ENCODE data around the gene ARHGEF37.

Gene ARHGEF37

GRCh38 chr5:149578896-149579295 lies 2.4 kb upstream of the ARHGEF37 start:
- peaks cover 0 to 16% (median 10%) of the 10 kb centered on the region in 4 experiments for H3K4me1 ChIP-seq (ENCODE audit: control extremely low read depth in 1 of 4, control insufficient read depth in 4 of 4, insufficient read depth in 4 of 4, low read length in 3 of 4)
- H3K27me3 ChIP-seq (replicated peaks in 2 of 5; ENCODE audit: control insufficient read depth in 4 of 5, insufficient read depth in 5 of 5, low read length in 4 of 5) = peaks cover 0 to 13% (median 5%) of the 10 kb centered on the region in 5 experiments
- DNase-seq = no peak
- no peaks in the 10 kb centered on the region for H3K36me3 ChIP-seq (ENCODE audit: control insufficient read depth in 4 of 4, insufficient read depth in 4 of 4, low read length in 3 of 4)
- CTCF ChIA-PET = interaction anchor here (0.6 to 2.0 kb wide), 7 partner anchors 14 to 198 kb away, joined by 3 to 7 read pairs (median 3); no protein-coding TSS in a partner anchor
- no peak overlapping the region for H3K27ac ChIP-seq (ENCODE audit: insufficient read depth in 1 of 2, low read depth in 1 of 2, low read length in 2 of 2, poor library complexity in 1 of 2, severe bottlenecking in 2 of 2)
- WGBS (ENCODE audit: insufficient coverage) = 100% methylated on average over 2 of the region's 5 CpGs
- no peaks in the 10 kb centered on the region for H3K9me3 ChIP-seq (ENCODE audit: control extremely low read depth in 1 of 5, control insufficient read depth in 4 of 5, insufficient read depth in 2 of 5, low read depth in 1 of 5, low read length in 4 of 5)
- POLR2A ChIA-PET = no interaction called here
- no peak overlapping the region for H3K4me3 ChIP-seq (ENCODE audit: control insufficient read depth in 1 of 7, extremely low read depth in 1 of 7, insufficient read depth in 4 of 7, low read depth in 2 of 7, low read length in 6 of 7)

- DNase-seq = peak in 2 of 3 donors; percentile 25 to 58
- H3K9me3 ChIP-seq (ENCODE audit: control extremely low read depth in 1 of 5, control insufficient read depth in 4 of 5, insufficient read depth in 2 of 5, low read depth in 1 of 5, low read length in 4 of 5) = no peaks in the 10 kb centered on the region
- H3K4me3 ChIP-seq (ENCODE audit: control insufficient read depth in 1 of 7, extremely low read depth in 1 of 7, insufficient read depth in 4 of 7, low read depth in 2 of 7, low read length in 6 of 7) = peak overlapping the region; percentile 17 to 75 (median 60)
Observed at GRCh38 chr5:149580808-149581191, 498 bp upstream of the ARHGEF37 start.

GRCh38 chr5:149581931-149582768 lies 852 bp downstream of the ARHGEF37 start:
- Histone ChIP-seq H3K27me3 (replicated peaks in 2 of 5; ENCODE audit: control insufficient read depth in 4 of 5, insufficient read depth in 5 of 5, low read length in 4 of 5) (peaks cover 0 to 13% (median 5%) of the 10 kb centered on the region in 5 experiments), H3K27ac (ENCODE audit: insufficient read depth in 1 of 2, low read depth in 1 of 2, low read length in 2 of 2, poor library complexity in 1 of 2, severe bottlenecking in 2 of 2) (no peak overlapping the region), H3K4me3 (ENCODE audit: control insufficient read depth in 1 of 7, extremely low read depth in 1 of 7, insufficient read depth in 4 of 7, low read depth in 2 of 7, low read length in 6 of 7) (peak overlapping the region in 2 of 7 experiments; percentile 50 to 73), H3K4me1 (ENCODE audit: control extremely low read depth in 1 of 4, control insufficient read depth in 4 of 4, insufficient read depth in 4 of 4, low read length in 3 of 4) (peaks cover 0 to 16% (median 10%) of the 10 kb centered on the region in 4 experiments), H3K9me3 (ENCODE audit: control extremely low read depth in 1 of 5, control insufficient read depth in 4 of 5, insufficient read depth in 2 of 5, low read depth in 1 of 5, low read length in 4 of 5) (no peaks in the 10 kb centered on the region), H3K36me3 (ENCODE audit: control insufficient read depth in 4 of 4, insufficient read depth in 4 of 4, low read length in 3 of 4) (no peaks in the 10 kb centered on the region)
- 91% methylated on average over 6 of the region's 9 CpGs for WGBS (ENCODE audit: insufficient coverage)
- DNase-seq = no peak
- ChIA-PET CTCF (interaction anchor here (0.8 to 2.4 kb wide), 8 partner anchors 11 to 247 kb away, joined by 3 to 8 read pairs (median 3); no protein-coding TSS in a partner anchor), POLR2A (no interaction called here)

More at GRCh38 chr5:149580808-149581191, 498 bp upstream of the ARHGEF37 start:
- Histone ChIP-seq H3K27me3 (replicated peaks in 2 of 5; ENCODE audit: control insufficient read depth in 4 of 5, insufficient read depth in 5 of 5, low read length in 4 of 5) (peaks cover 0 to 13% (median 5%) of the 10 kb centered on the region in 5 experiments), H3K36me3 (ENCODE audit: control insufficient read depth in 4 of 4, insufficient read depth in 4 of 4, low read length in 3 of 4) (no peaks in the 10 kb centered on the region), H3K27ac (ENCODE audit: insufficient read depth in 1 of 2, low read depth in 1 of 2, low read length in 2 of 2, poor library complexity in 1 of 2, severe bottlenecking in 2 of 2) (no peak overlapping the region), H3K4me1 (ENCODE audit: control extremely low read depth in 1 of 4, control insufficient read depth in 4 of 4, insufficient read depth in 4 of 4, low read length in 3 of 4) (peaks cover 0 to 16% (median 10%) of the 10 kb centered on the region in 4 experiments)
- WGBS (ENCODE audit: insufficient coverage) = 47% methylated on average over 10 of the region's 10 CpGs
- ChIA-PET POLR2A (no interaction called here), CTCF (interaction anchor here (1.1 to 2.0 kb wide), 4 partner anchors 23 to 142 kb away, joined by 3 to 7 read pairs (median 4); no protein-coding TSS in a partner anchor)

GRCh38 chr5:149583394-149583793 lies 2.1 kb downstream of the ARHGEF37 start:
- ChIA-PET POLR2A (no interaction called here), CTCF (interaction anchor here (0.6 to 2.4 kb wide), 4 partner anchors 18 to 192 kb away, joined by 3 to 8 read pairs (median 3); no protein-coding TSS in a partner anchor)
- Histone ChIP-seq H3K27ac (ENCODE audit: insufficient read depth in 1 of 2, low read depth in 1 of 2, low read length in 2 of 2, poor library complexity in 1 of 2, severe bottlenecking in 2 of 2) (no peak overlapping the region), H3K36me3 (ENCODE audit: control insufficient read depth in 4 of 4, insufficient read depth in 4 of 4, low read length in 3 of 4) (no peaks in the 10 kb centered on the region), H3K4me1 (ENCODE audit: control extremely low read depth in 1 of 4, control insufficient read depth in 4 of 4, insufficient read depth in 4 of 4, low read length in 3 of 4) (peaks cover 0 to 16% (median 10%) of the 10 kb centered on the region in 4 experiments), H3K27me3 (replicated peaks in 2 of 5; ENCODE audit: control insufficient read depth in 4 of 5, insufficient read depth in 5 of 5, low read length in 4 of 5) (peaks cover 0 to 13% (median 5%) of the 10 kb centered on the region in 5 experiments), H3K9me3 (ENCODE audit: control extremely low read depth in 1 of 5, control insufficient read depth in 4 of 5, insufficient read depth in 2 of 5, low read depth in 1 of 5, low read length in 4 of 5) (no peaks in the 10 kb centered on the region), H3K4me3 (ENCODE audit: control insufficient read depth in 1 of 7, extremely low read depth in 1 of 7, insufficient read depth in 4 of 7, low read depth in 2 of 7, low read length in 6 of 7) (no peak overlapping the region)
- DNase-seq = no peak
- no CpG with 5 or more reads among the region's 1 CpG for WGBS (ENCODE audit: insufficient coverage)

- WGBS (ENCODE audit: insufficient coverage) = no CpG with 5 or more reads among the region's 2 CpGs
Observed at GRCh38 chr5:149584121-149584520, 2.8 kb downstream of the ARHGEF37 start.

GRCh38 chr5:149585910-149586309 lies 4.6 kb downstream of the ARHGEF37 start:
- H3K4me3 ChIP-seq (ENCODE audit: control insufficient read depth in 1 of 7, extremely low read depth in 1 of 7, insufficient read depth in 4 of 7, low read depth in 2 of 7, low read length in 6 of 7) = no peak overlapping the region
- H3K36me3 ChIP-seq (ENCODE audit: control insufficient read depth in 4 of 4, insufficient read depth in 4 of 4, low read length in 3 of 4) = no peaks in the 10 kb centered on the region
- no peak overlapping the region for H3K27ac ChIP-seq (ENCODE audit: insufficient read depth in 1 of 2, low read depth in 1 of 2, low read length in 2 of 2, poor library complexity in 1 of 2, severe bottlenecking in 2 of 2)
- no peak for DNase-seq
- CTCF ChIA-PET = no interaction called here
- peaks cover 0 to 13% (median 6%) of the 10 kb centered on the region in 4 experiments for H3K4me1 ChIP-seq (ENCODE audit: control extremely low read depth in 1 of 4, control insufficient read depth in 4 of 4, insufficient read depth in 4 of 4, low read length in 3 of 4)
- H3K9me3 ChIP-seq (ENCODE audit: control extremely low read depth in 1 of 5, control insufficient read depth in 4 of 5, insufficient read depth in 2 of 5, low read depth in 1 of 5, low read length in 4 of 5) = no peaks in the 10 kb centered on the region
- H3K27me3 ChIP-seq (replicated peaks in 2 of 5; ENCODE audit: control insufficient read depth in 4 of 5, insufficient read depth in 5 of 5, low read length in 4 of 5) = peaks cover 0 to 5% (median 0%) of the 10 kb centered on the region in 5 experiments
- POLR2A ChIA-PET = no interaction called here

More at GRCh38 chr5:149584121-149584520, 2.8 kb downstream of the ARHGEF37 start:
- Histone ChIP-seq H3K4me1 (ENCODE audit: control extremely low read depth in 1 of 4, control insufficient read depth in 4 of 4, insufficient read depth in 4 of 4, low read length in 3 of 4) (peaks cover 0 to 16% (median 10%) of the 10 kb centered on the region in 4 experiments), H3K27ac (ENCODE audit: insufficient read depth in 1 of 2, low read depth in 1 of 2, low read length in 2 of 2, poor library complexity in 1 of 2, severe bottlenecking in 2 of 2) (no peak overlapping the region), H3K27me3 (replicated peaks in 2 of 5; ENCODE audit: control insufficient read depth in 4 of 5, insufficient read depth in 5 of 5, low read length in 4 of 5) (peaks cover 0 to 13% (median 5%) of the 10 kb centered on the region in 5 experiments), H3K36me3 (ENCODE audit: control insufficient read depth in 4 of 4, insufficient read depth in 4 of 4, low read length in 3 of 4) (no peaks in the 10 kb centered on the region), H3K9me3 (ENCODE audit: control extremely low read depth in 1 of 5, control insufficient read depth in 4 of 5, insufficient read depth in 2 of 5, low read depth in 1 of 5, low read length in 4 of 5) (no peaks in the 10 kb centered on the region), H3K4me3 (ENCODE audit: control insufficient read depth in 1 of 7, extremely low read depth in 1 of 7, insufficient read depth in 4 of 7, low read depth in 2 of 7, low read length in 6 of 7) (no peak overlapping the region)
- POLR2A ChIA-PET = no interaction called here
- peak in 1 of 3 donors; percentile 5 for DNase-seq
- CTCF ChIA-PET = interaction anchor here (1.7 to 2.4 kb wide), 2 partner anchors 19 to 21 kb away, joined by 3 to 8 read pairs; no protein-coding TSS in a partner anchor
